K562 treated with DMSO at 1 percent for 12 hours (cell line): Measurements from ENCODE around the gene PLCD1. TPM values are rescaled to one million over a fixed set of nuclear protein-coding genes. Genes with fewer than 3 reads are reported as not detected.

Source experiments
- total RNA-seq: library from RNA; unstranded; fragments of 300-600 nt; gene quantifications from 2 replicates; pipeline ENCODE4 v1.2.3, GENCODE V29; 2022; ENCODE audit not compliant: insufficient read depth

The PLCD1 gene
- 21.3 and 22.8 TPM in 2 replicates for total RNA-seq

GRCh38 chr3:38029400-38030125, at the start of gene PLCD1:
Gene PLCD1 (minus strand): TSS chr3:38029642. CDS start chr3:38029539, 103 bp downstream.

GRCh38 chr3:38039101-38039898, 9.9 kb upstream of the PLCD1 start, which contains the start of gene DLEC1:
Gene DLEC1 (plus strand): TSS chr3:38039208. CDS start chr3:38039226, 18 bp downstream.

GRCh38 chr3:37990527-37990926, 38.9 kb downstream of the PLCD1 start, which contains the start of gene VILL:
Gene VILL (plus strand): TSS chr3:37990786. CDS start chr3:37993673, 2,887 bp downstream.

Other genes starting within 250 kb of the PLCD1 start
- 7.6 and 11.9 TPM in 2 replicates for gene CTDSPL, start 167.8 kb downstream of the PLCD1 start, total RNA-seq
- 5.8 and 8.4 TPM in 2 replicates for gene VILL, start 38.9 kb downstream of the PLCD1 start, total RNA-seq
- 0.27 TPM in 1 of 2 replicates, not detected in the other for gene DLEC1, start 9.6 kb upstream of the PLCD1 start, total RNA-seq
- 62.4 and 72.5 TPM in 2 replicates for gene ACAA1, start 107.5 kb upstream of the PLCD1 start, total RNA-seq
- 28.3 and 58.7 TPM in 2 replicates for gene MYD88, start 109.0 kb upstream of the PLCD1 start, total RNA-seq
- 14.3 and 34.2 TPM in 2 replicates for gene OXSR1, start 135.9 kb upstream of the PLCD1 start, total RNA-seq
- gene SLC22A13, start 236.2 kb upstream of the PLCD1 start, total RNA-seq = not detected in 2 replicates